GM18498 (cell line): ENCODE results near the gene PCSK5.
"Not testable (repeated sequence)": the region's sequence is repeated elsewhere in the genome, so short reads cannot be mapped to it uniquely, and the experiment has no call there.

Experiments used
- ATAC-seq: cut with Tn5 transposase; IDR thresholded peaks from one replicate; pipeline ENCODE4 v1.9.1; 2021; ENCODE audit warnings: mild to moderate bottlenecking, moderate library complexity; ENCODE audit not compliant: unreplicated experiment

PCSK5 gene

GRCh38 chr9:75962013-75962661 lies 71.7 kb downstream of the PCSK5 start:
- no peak for ATAC-seq

GRCh38 chr9:75962662-75963036 lies 72.2 kb downstream of the PCSK5 start:
- ATAC-seq, result no peak

- not testable (repeated sequence) for ATAC-seq
These were observed 72.8 kb downstream of the PCSK5 start for GRCh38 chr9:75963321-75963720.

- ATAC-seq, result no peak
These were observed 74.0 kb downstream of the PCSK5 start for GRCh38 chr9:75964427-75964826.

GRCh38 chr9:75965231-75965630 lies 74.8 kb downstream of the PCSK5 start:
- no peak for ATAC-seq

- ATAC-seq, result no peak
These were observed 77.1 kb downstream of the PCSK5 start for GRCh38 chr9:75967556-75967955.

- ATAC-seq, result no peak
These were observed 83.7 kb downstream of the PCSK5 start for GRCh38 chr9:75974016-75974766.

- no peak for ATAC-seq
These were observed 84.6 kb downstream of the PCSK5 start for GRCh38 chr9:75975071-75975470.

GRCh38 chr9:75976549-75976948 lies 86.1 kb downstream of the PCSK5 start:
- no peak for ATAC-seq

GRCh38 chr9:75979362-75979761 lies 88.9 kb downstream of the PCSK5 start:
- ATAC-seq, result no peak

GRCh38 chr9:75983319-75984045 lies 93.0 kb downstream of the PCSK5 start:
- no peak for ATAC-seq

GRCh38 chr9:75985515-75985914 lies 95.0 kb downstream of the PCSK5 start:
- ATAC-seq, result no peak

GRCh38 chr9:75988663-75989062 lies 98.2 kb downstream of the PCSK5 start:
- ATAC-seq, result no peak

GRCh38 chr9:75990156-75990555 lies 99.7 kb downstream of the PCSK5 start:
- ATAC-seq, result no peak

GRCh38 chr9:75990576-75991304 lies 100.3 kb downstream of the PCSK5 start:
- no peak for ATAC-seq

- ATAC-seq, result no peak
These were observed 102.2 kb downstream of the PCSK5 start for GRCh38 chr9:75992482-75993206.

GRCh38 chr9:75993434-75993833 lies 103.0 kb downstream of the PCSK5 start:
- no peak for ATAC-seq

- ATAC-seq, result no peak
These were observed 104.6 kb downstream of the PCSK5 start for GRCh38 chr9:75995066-75995465.

GRCh38 chr9:75996726-75997125 lies 106.3 kb downstream of the PCSK5 start:
- no peak for ATAC-seq

GRCh38 chr9:75997206-75997605 lies 106.7 kb downstream of the PCSK5 start:
- ATAC-seq, result no peak
